IMR-90 (cell line): ENCODE data around the gene ARHGEF37. TPM values are rescaled to one million over a fixed set of nuclear protein-coding genes. Genes with fewer than 3 reads are reported as not detected.

ENCODE experiments used
- ATAC-seq: fragments of 200-7000 bp; cut with Tn5 transposase; 2 replicates; pipeline ENCODE4 v1.9.1; 2020; ENCODE audit warnings: low read depth, mild to moderate bottlenecking, moderate library complexity
- BruUV-seq: library from RNA; stranded (reverse); fragments of 400-500 nt; replicated peaks from 2 replicates; lab custom pipeline; 2021; lab: Mats Ljungman, UMichigan
- CTCF ChIA-PET: fragments of 300-600 bp; formaldehyde crosslinking; extraction: SDS; loops from one replicate; lab custom pipeline; 2021; ENCODE audit warnings: antibody characterized with exemption; lab: Yijun Ruan, JAX
- POLR2A ChIA-PET: fragments of 300-600 bp; sonication (Branson Sonifier 250); formaldehyde crosslinking; loops from one replicate; lab custom pipeline; 2022; ENCODE audit warnings: antibody characterized with exemption; ENCODE audit not compliant: unreplicated experiment; lab: Charles Lee
- DNase-seq: peaks from one replicate; pipeline ENCODE4 v3.0.0; 2013
- H2AFZ ChIP-seq: replicated peaks from 2 replicates; pipeline ENCODE3; 2013; ENCODE audit warnings: low read length, mild to moderate bottlenecking; ENCODE audit not compliant: poor library complexity
- H2AK5ac ChIP-seq: 2 replicates; pipeline ENCODE4 v1.6.1; 2013; ENCODE audit warnings: low read depth, low read length, inconsistent platforms
- H2AK9ac ChIP-seq: replicated peaks from 2 replicates; pipeline ENCODE3; 2013; ENCODE audit warnings: mild to moderate bottlenecking, low read depth, low read length, moderate library complexity; ENCODE audit not compliant: poor library complexity
- H2BK120ac ChIP-seq: 2 replicates; pipeline ENCODE4 v1.6.1; 2013; ENCODE audit warnings: low read depth, low read length, inconsistent platforms
- H2BK15ac ChIP-seq: 3 replicates; pipeline ENCODE4 v1.6.1; 2013; ENCODE audit warnings: low read depth, low read length, inconsistent platforms
- H2BK20ac ChIP-seq: 2 replicates; pipeline ENCODE4 v1.6.1; 2013; ENCODE audit warnings: low read depth, mild to moderate bottlenecking, inconsistent platforms, low read length, moderate library complexity
- H2BK5ac ChIP-seq: 2 replicates; pipeline ENCODE4 v1.6.1; 2013; ENCODE audit warnings: mild to moderate bottlenecking, low read depth, low read length, inconsistent platforms; ENCODE audit not compliant: poor library complexity, severe bottlenecking
- H3K14ac ChIP-seq: replicated peaks from 2 replicates; pipeline ENCODE4 v1.6.1; 2013; ENCODE audit warnings: low read depth, low read length, inconsistent platforms
- H3K18ac ChIP-seq: 2 replicates; pipeline ENCODE4 v1.6.1; 2013; ENCODE audit warnings: low read depth, low read length, control low read depth
- H3K23ac ChIP-seq: 2 replicates; pipeline ENCODE4 v1.6.1; 2013; ENCODE audit warnings: low read depth, low read length, inconsistent platforms
- H3K27ac ChIP-seq: 2 replicates; pipeline ENCODE4 v1.5.1; 2013; ENCODE audit warnings: mild to moderate bottlenecking, control low read depth, low read length; ENCODE audit not compliant: insufficient read depth
- H3K27me3 ChIP-seq: 2 replicates; pipeline ENCODE4 v1.6.1; 2013; ENCODE audit warnings: low read length; ENCODE audit not compliant: control insufficient read depth, insufficient read depth
- H3K36me3 ChIP-seq: 2 replicates; pipeline ENCODE4 v1.6.1; 2013; ENCODE audit warnings: low read length, mixed read lengths; ENCODE audit not compliant: control insufficient read depth, insufficient read depth
- H3K4ac ChIP-seq: 2 replicates; pipeline ENCODE4 v1.6.1; 2013; ENCODE audit warnings: low read depth, low read length, inconsistent platforms
- H3K4me1 ChIP-seq: 2 replicates; pipeline ENCODE4 v1.6.1; 2013; ENCODE audit warnings: low read length, mixed read lengths; ENCODE audit not compliant: control insufficient read depth, insufficient read depth
- H3K4me2 ChIP-seq: 2 replicates; pipeline ENCODE4 v1.6.1; 2013; ENCODE audit warnings: low read depth, mild to moderate bottlenecking, control low read depth, low read length, moderate library complexity
- H3K4me3 ChIP-seq: 2 replicates; pipeline ENCODE4 v1.5.1; 2013; ENCODE audit warnings: low read depth, mild to moderate bottlenecking, control low read depth, low read length, moderate library complexity; ENCODE audit not compliant: insufficient read depth
- H3K56ac ChIP-seq: 2 replicates; pipeline ENCODE4 v1.6.1; 2013; ENCODE audit warnings: low read length, inconsistent platforms; ENCODE audit not compliant: insufficient read depth; ENCODE audit errors: extremely low read depth
- H3K79me1 ChIP-seq, 2 experiments: 2 replicates each; pipeline ENCODE4 v1.6.1; 2013; ENCODE audit warnings: low read length in 2 of 2, inconsistent platforms in 1 of 2, low read depth in 1 of 2
- H3K9ac ChIP-seq: 2 replicates; pipeline ENCODE4 v1.6.1; 2013; ENCODE audit warnings: low read depth, low read length, control low read depth
- H3K9me1 ChIP-seq: 2 replicates; pipeline ENCODE4 v1.6.1; 2013; ENCODE audit warnings: low read length, inconsistent platforms; ENCODE audit not compliant: insufficient read depth
- H3K9me3 ChIP-seq: 2 replicates; pipeline ENCODE4 v1.6.1; 2013; ENCODE audit warnings: low read length; ENCODE audit not compliant: control insufficient read depth, insufficient read depth
- H4K20me1 ChIP-seq: 2 replicates; pipeline ENCODE4 v1.6.1; 2013; ENCODE audit warnings: low read length, inconsistent platforms; ENCODE audit not compliant: insufficient read depth
- H4K5ac ChIP-seq: 2 replicates; pipeline ENCODE4 v1.6.1; 2013; ENCODE audit warnings: mild to moderate bottlenecking, low read depth, low read length, control low read depth
- H4K8ac ChIP-seq, 2 experiments: 2 replicates each; pipeline ENCODE4 v1.6.1; 2013; ENCODE audit warnings: low read depth in 2 of 2, low read length in 2 of 2, control low read depth in 1 of 2, inconsistent platforms in 1 of 2
- H4K91ac ChIP-seq: 2 replicates; pipeline ENCODE4 v1.6.1; 2013; ENCODE audit warnings: low read depth, low read length, inconsistent platforms; ENCODE audit not compliant: insufficient read depth
- BHLHE40 ChIP-seq: fragments of 150-350 bp; IDR thresholded peaks from 2 replicates; pipeline ENCODE4 v1.6.1; 2016; ENCODE audit warnings: mild to moderate bottlenecking, low read depth, low read length
- CEBPB ChIP-seq: IDR thresholded peaks from 2 replicates; pipeline ENCODE4 v1.6.1; 2012; ENCODE audit warnings: low read depth, low read length, improper control_type of control experiment
- CHD1 ChIP-seq: IDR thresholded peaks from 2 replicates; pipeline ENCODE4 v1.6.1; 2012; ENCODE audit warnings: low read depth, low read length, improper control_type of control experiment
- CTCF ChIP-seq: conservative IDR thresholded peaks from 2 replicates; pipeline ENCODE4 v1.5.1; 2012; ENCODE audit warnings: mild to moderate bottlenecking, low read depth, low read length, improper control_type of control experiment
- ELK1 ChIP-seq: fragments of 150-350 bp; IDR thresholded peaks from 2 replicates; pipeline ENCODE4 v1.6.1; 2016; ENCODE audit warnings: low read depth, mild to moderate bottlenecking, low read length, moderate library complexity, borderline replicate concordance
- FOS ChIP-seq: fragments of 150-350 bp; IDR thresholded peaks from 2 replicates; pipeline ENCODE4 v1.6.1; 2016; ENCODE audit warnings: low read depth, low read length
- MAFK ChIP-seq: IDR thresholded peaks from 2 replicates; pipeline ENCODE4 v1.6.1; 2012; ENCODE audit warnings: low read depth, low read length, improper control_type of control experiment
- MAZ ChIP-seq: IDR thresholded peaks from 2 replicates; pipeline ENCODE4 v1.6.1; 2012; ENCODE audit warnings: low read depth, mild to moderate bottlenecking, low read length, improper control_type of control experiment, moderate library complexity, borderline replicate concordance
- MXI1 ChIP-seq: IDR thresholded peaks from 2 replicates; pipeline ENCODE4 v1.6.1; 2012; ENCODE audit warnings: low read depth, mild to moderate bottlenecking, low read length, moderate library complexity, borderline replicate concordance
- NFE2L2 ChIP-seq: fragments of 150-350 bp; IDR thresholded peaks from 2 replicates; pipeline ENCODE4 v1.6.1; 2016; ENCODE audit warnings: low read depth, mild to moderate bottlenecking, low read length
- POLR2A ChIP-seq: IDR thresholded peaks from 2 replicates; pipeline ENCODE4 v1.6.1; 2012; ENCODE audit warnings: mild to moderate bottlenecking, low read depth, low read length
- RAD21 ChIP-seq: IDR thresholded peaks from 2 replicates; pipeline ENCODE4 v1.6.1; 2012; ENCODE audit warnings: low read length, improper control_type of control experiment
- RCOR1 ChIP-seq: IDR thresholded peaks from 2 replicates; pipeline ENCODE4 v1.6.1; 2012; ENCODE audit warnings: mild to moderate bottlenecking, low read length, improper control_type of control experiment; ENCODE audit not compliant: insufficient replicate concordance
- RFX5 ChIP-seq: IDR thresholded peaks from 2 replicates; pipeline ENCODE4 v1.8.0; 2012; ENCODE audit warnings: low read depth, mild to moderate bottlenecking, low read length, moderate library complexity
- SMC3 ChIP-seq: fragments of 150-350 bp; IDR thresholded peaks from 2 replicates; pipeline ENCODE4 v1.6.1; 2016; ENCODE audit warnings: low read depth, mild to moderate bottlenecking, antibody characterized with exemption, low read length, moderate library complexity
- USF2 ChIP-seq: fragments of 150-350 bp; IDR thresholded peaks from 2 replicates; pipeline ENCODE4 v1.6.1; 2017; ENCODE audit warnings: mild to moderate bottlenecking, antibody characterized with exemption, low read length, low read depth
- WGBS, 2 experiments: methylation state at CpG; one replicate each; pipeline versions ENCODE4 v1.1.5 to v1.1.7; 2013; ENCODE audit warnings: missing lambda C conversion rate in 2 of 2; ENCODE audit not compliant: insufficient read length in 1 of 2; ENCODE audit errors: extremely low coverage in 2 of 2; 5-methylcytosine and 5-hydroxymethylcytosine counted together
- dilution Hi-C: fragments of 300-500 bp; cut with HindIII; formaldehyde crosslinking; loops from one replicate; pipeline ENCODE4 v1.14.3; 2018; ENCODE audit warnings: low sequenced_read_pairs; ENCODE audit not compliant: unreplicated experiment
- in situ Hi-C: fragments of 300-500 bp; cut with MboI; formaldehyde crosslinking; loops from 3 replicates; pipeline ENCODE4 v1.14.3; 2019; ENCODE audit warnings: low sequenced_read_pairs, inconsistent platforms, mixed read lengths
- intact Hi-C: fragments of 100-400 bp; cut with micrococcal nuclease; formaldehyde crosslinking; loops from 2 replicates; pipeline ENCODE4 v1.10.0; 2022
- polyA plus RNA-seq, 3 experiments: library from polyadenylated mRNA; depleted of rRNA; stranded (reverse); fragments of >200 nt; gene quantifications; 2 replicates each; pipeline ENCODE4 v1.2.3, GENCODE V29; 2012; ENCODE audit warnings: low replicate concordance in 1 of 3
- total RNA-seq: library from RNA; depleted of rRNA; stranded (reverse); fragments of >200 nt; gene quantifications from 2 replicates; pipeline ENCODE4 v1.2.3, GENCODE V29; 2012

Gene ARHGEF37
- total and polyA plus RNA-seq, 2 of the 4 experiments (the other 2 are of a cell fraction): 0.39 to 0.54 TPM

- no peak for ATAC-seq
- Histone ChIP-seq H3K36me3 (no peaks in the 10 kb centered on the region), H3K79me1 (no peaks in the 10 kb centered on the region), H3K4ac (no peak overlapping the region), H3K14ac (no peak overlapping the region), H2BK15ac (no peak overlapping the region), H3K27ac (no peak overlapping the region), H4K8ac (no peak overlapping the region), H2AFZ (no peak overlapping the region), H2BK120ac (no peak overlapping the region), H3K23ac (no peak overlapping the region), H4K5ac (no peak overlapping the region), H3K4me2 (no peak overlapping the region), H3K27me3 (peaks cover 19% of the 10 kb centered on the region), H2AK5ac (no peak overlapping the region), H3K18ac (no peak overlapping the region), H4K20me1 (no peaks in the 10 kb centered on the region), H2BK5ac (no peak overlapping the region), H2BK20ac (no peak overlapping the region), H3K9me3 (peaks cover 10% of the 10 kb centered on the region), H3K4me1 (no peaks in the 10 kb centered on the region), H3K56ac (no peak overlapping the region), H3K4me3 (no peak overlapping the region), H2AK9ac (no peak overlapping the region), H3K9me1 (no peaks in the 10 kb centered on the region), H4K91ac (no peak overlapping the region), H3K9ac (no peak overlapping the region)
- intact Hi-C loops: no loop called here
- no TSS peak for BruUV-seq
- TF ChIP-seq MXI1 (no peak), BHLHE40 (no peak), NFE2L2 (no peak), CTCF (no peak), CHD1 (no peak), POLR2A (no peak), RFX5 (no peak), RCOR1 (no peak), USF2 (no peak), FOS (no peak), CEBPB (no peak), MAFK (no peak), RAD21 (no peak), SMC3 (no peak), ELK1 (no peak), MAZ (no peak)
- in situ Hi-C loops: no loop called here
- CTCF ChIA-PET: no interaction called here
- no peak for DNase-seq
- 57% methylated on average over 1 of the region's 7 CpGs; no CpG with 5 or more reads in 1 of the 2 experiments for WGBS, 2 experiments
- dilution Hi-C loops: no loop called here
- POLR2A ChIA-PET: no interaction called here
Measured at GRCh38 chr5:149672701-149673476, 91.6 kb downstream of the ARHGEF37 start.
